ENCODE results near the gene ITGA6.
A peak's percentile ranks its signal among the peaks of the same experiment; 100 is the strongest.
"Not testable (repeated sequence)": the region's sequence is repeated elsewhere in the genome, so short reads cannot be mapped to it uniquely, and the experiment has no call there.

ITGA6 gene

GRCh38 chr2:172549131-172549530 is 121.7 kb downstream of the ITGA6 start:
- in situ Hi-C loops (cut with HindIII; ENCODE audit: low sequenced_read_pairs) = no loop called here

GRCh38 chr2:172549802-172550201 is 122.4 kb downstream of the ITGA6 start:
- H3K4me3 ChIP-seq (ENCODE audit: low read depth, low read length); DNase-seq (ENCODE audit: low read depth); in situ Hi-C loops (cut with HindIII; ENCODE audit: low sequenced_read_pairs): not testable (repeated sequence)

More at GRCh38 chr2:172549131-172549530, 121.7 kb downstream of the ITGA6 start:
- H3K4me3 ChIP-seq (ENCODE audit: low read depth, low read length) = no peak overlapping the region
- no peak for TF ChIP-seq CTCF (IDR thresholded peaks at IDR 0.05; ENCODE audit: low read depth, low read length, missing control alignments)
- no peak for DNase-seq (ENCODE audit: low read depth)

GRCh38 chr2:172550419-172550818 is 123.0 kb downstream of the ITGA6 start:
- in situ Hi-C loops (cut with HindIII; ENCODE audit: low sequenced_read_pairs) = no loop called here
- H3K4me3 ChIP-seq (ENCODE audit: low read depth, low read length) = no peak overlapping the region
- no peak for DNase-seq (ENCODE audit: low read depth)
- TF ChIP-seq CTCF (IDR thresholded peaks at IDR 0.05; ENCODE audit: low read depth, low read length, missing control alignments) = no peak

DNA sequence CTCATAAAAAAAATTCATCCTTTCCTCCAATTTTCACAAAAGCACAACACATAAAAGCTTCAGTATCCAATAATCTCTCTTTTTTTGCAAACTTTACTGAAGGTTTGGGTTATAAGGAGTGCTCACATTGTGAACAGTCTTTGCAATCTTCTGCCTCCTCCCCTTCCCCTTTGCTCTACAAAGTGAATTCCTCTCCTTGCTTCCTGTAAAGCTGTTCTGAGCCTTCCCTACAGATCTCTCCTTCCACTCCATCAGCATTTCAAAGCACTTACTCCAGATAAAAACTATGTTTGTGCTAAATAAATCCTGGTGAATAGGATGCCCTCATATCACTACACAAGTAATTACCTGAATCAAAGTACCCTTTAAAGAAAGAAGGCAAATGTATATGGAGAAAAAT is 123.9 kb downstream of the ITGA6 start:
- in situ Hi-C loops (cut with HindIII; ENCODE audit: low sequenced_read_pairs) = no loop called here
- TF ChIP-seq CTCF (IDR thresholded peaks at IDR 0.05; ENCODE audit: low read depth, low read length, missing control alignments) = no peak

DNA sequence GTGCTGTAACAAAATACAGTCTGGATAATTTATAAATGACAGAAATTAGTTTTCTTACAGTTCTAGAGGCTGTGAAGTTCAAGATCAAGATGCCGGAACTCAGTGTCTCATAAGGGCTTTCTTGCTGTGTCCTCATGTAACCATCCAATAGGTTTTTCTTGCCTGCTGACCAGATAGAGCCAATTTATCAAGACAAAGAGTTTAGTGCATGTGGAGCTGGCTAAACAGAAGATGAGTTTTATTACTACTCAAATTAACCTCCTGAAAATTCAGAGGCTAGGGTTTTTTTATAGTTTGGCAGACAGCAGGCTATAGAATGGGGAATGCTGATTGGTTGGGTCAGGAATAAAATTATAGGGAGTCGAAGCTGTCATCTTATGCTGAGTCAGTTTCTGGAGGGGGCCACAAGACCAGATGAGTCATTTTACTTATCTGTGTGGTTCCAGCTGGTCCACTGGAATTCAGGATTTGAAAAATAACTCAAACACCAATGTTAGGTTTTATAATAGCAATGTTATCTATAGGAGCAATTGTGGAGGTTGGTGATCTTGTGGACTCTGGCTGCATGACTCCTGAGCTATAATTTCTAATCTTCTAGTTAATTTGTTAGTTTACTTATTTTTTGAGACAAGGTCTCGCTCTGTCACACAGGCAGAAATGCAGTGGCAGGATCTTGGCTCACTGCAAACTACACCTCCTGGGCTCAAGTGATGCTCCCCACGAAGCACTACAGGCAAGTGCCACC is 125.3 kb downstream of the ITGA6 start:
- DNase-seq (ENCODE audit: low read depth) = peak; percentile 40
- in situ Hi-C loops (cut with HindIII; ENCODE audit: low sequenced_read_pairs) = no loop called here
- no peak overlapping the region for H3K4me3 ChIP-seq (ENCODE audit: low read depth, low read length)
- TF ChIP-seq CTCF (IDR thresholded peaks at IDR 0.05; ENCODE audit: low read depth, low read length, missing control alignments) = no peak

More for the DNA sequence above, 123.9 kb downstream of the ITGA6 start:
- no peak for DNase-seq (ENCODE audit: low read depth)
- H3K4me3 ChIP-seq (ENCODE audit: low read depth, low read length) = no peak overlapping the region

DNA sequence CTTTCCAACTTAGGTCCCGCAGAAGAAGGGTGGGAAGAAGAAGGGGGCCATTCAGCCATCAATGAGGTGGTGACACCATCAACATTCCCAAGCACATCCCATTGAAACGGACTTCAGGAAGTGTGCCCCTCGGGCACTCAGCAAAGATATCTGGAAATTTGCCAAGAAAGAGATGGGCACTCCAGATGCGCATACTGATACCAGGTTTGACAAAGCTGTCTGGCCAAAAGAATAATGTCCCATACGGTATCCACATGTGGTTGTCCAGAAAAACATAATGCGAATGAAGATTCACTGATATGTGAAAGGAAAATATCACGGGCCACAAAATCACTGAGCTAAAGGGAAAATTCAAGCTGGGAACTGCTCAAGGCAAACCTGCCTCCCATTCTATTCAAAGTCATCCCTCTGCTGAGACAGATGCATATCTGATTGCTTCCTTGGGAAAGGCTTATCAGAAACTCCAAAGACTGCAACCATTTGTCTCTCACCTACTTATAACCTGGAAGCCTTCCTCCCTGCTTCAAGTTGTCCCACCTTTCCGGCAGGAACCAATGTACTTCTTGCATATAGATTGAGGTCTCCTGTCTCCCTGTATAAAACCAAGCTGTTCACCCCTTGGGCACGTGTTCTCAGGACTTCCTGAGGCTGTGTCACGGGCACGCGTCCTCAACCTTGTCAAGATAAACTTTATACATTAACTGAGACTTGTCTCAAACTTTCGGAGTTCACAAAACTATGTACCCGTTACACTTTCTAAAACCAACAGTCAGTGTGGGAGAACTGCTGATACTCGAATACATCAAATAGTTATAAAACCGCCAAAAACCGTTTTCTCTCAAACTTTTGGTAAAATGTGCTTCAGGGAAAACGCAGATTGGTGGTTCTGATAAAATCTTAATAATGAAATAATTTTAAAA is 127.2 kb downstream of the ITGA6 start:
- H3K4me3 ChIP-seq (ENCODE audit: low read depth, low read length) = peak overlapping the region; percentile 78
- in situ Hi-C loops (cut with HindIII; ENCODE audit: low sequenced_read_pairs) = no loop called here
- no peak for DNase-seq (ENCODE audit: low read depth)
- no peak for TF ChIP-seq CTCF (IDR thresholded peaks at IDR 0.05; ENCODE audit: low read depth, low read length, missing control alignments)

GRCh38 chr2:172555272-172555521 is 127.8 kb downstream of the ITGA6 start:
- in situ Hi-C loops (cut with HindIII; ENCODE audit: low sequenced_read_pairs) = no loop called here
- no peak for TF ChIP-seq CTCF (IDR thresholded peaks at IDR 0.05; ENCODE audit: low read depth, low read length, missing control alignments)
- H3K4me3 ChIP-seq (ENCODE audit: low read depth, low read length) = peak overlapping the region; percentile 78
- no peak for DNase-seq (ENCODE audit: low read depth)
